Mesothelial cell of epicardium (in vitro differentiated cells): Measurements from ENCODE around the gene DOCK4. TPM values are rescaled to one million over a fixed set of nuclear protein-coding genes. Genes with fewer than 3 reads are reported as not detected.
"Not testable (repeated sequence)": the region's sequence is repeated elsewhere in the genome, so short reads cannot be mapped to it uniquely, and the experiment has no call there.

Experiments
- DNase-seq, 2 experiments: peaks; one replicate each; pipeline ENCODE4 v3.0.0; 2021; ENCODE audit warnings: low spot score in 2 of 2; ENCODE audit not compliant: unreplicated experiment in 2 of 2
- H3K27ac Mint-ChIP-seq: 2 replicates; pipeline ENCODE4 v1.8.0; 2021; ENCODE audit warnings: mixed read lengths
- H3K27me3 Mint-ChIP-seq: 2 replicates; pipeline ENCODE4 v1.8.0; 2021; ENCODE audit warnings: low read depth, mixed read lengths
- H3K36me3 Mint-ChIP-seq: 2 replicates; pipeline ENCODE4 v1.8.0; 2021; ENCODE audit warnings: mixed read lengths
- H3K4me1 Mint-ChIP-seq: 2 replicates; pipeline ENCODE4 v1.8.0; 2021; ENCODE audit warnings: mixed read lengths
- H3K4me3 Mint-ChIP-seq: 2 replicates; pipeline ENCODE4 v1.8.0; 2021; ENCODE audit warnings: mild to moderate bottlenecking, moderate library complexity, mixed read lengths
- H3K9me3 Mint-ChIP-seq: 2 replicates; pipeline ENCODE4 v1.8.0; 2021; ENCODE audit warnings: mixed read lengths
- total RNA-seq: library from RNA; stranded (reverse); gene quantifications from 3 replicates; pipeline ENCODE4 v1.2.1, GENCODE V29; 2021
- TF ChIP-seq, protein P1 (sequence below): fragments of 200-600 bp; sonication (generic); IDR thresholded peaks from one replicate; pipeline ENCODE4 v1.5.0; 2021; ENCODE audit warnings: antibody characterized with exemption; ENCODE audit not compliant: unreplicated experiment

The DOCK4 gene
- total RNA-seq, 1 donor from 2014 or later = 27.7 TPM

DNA sequence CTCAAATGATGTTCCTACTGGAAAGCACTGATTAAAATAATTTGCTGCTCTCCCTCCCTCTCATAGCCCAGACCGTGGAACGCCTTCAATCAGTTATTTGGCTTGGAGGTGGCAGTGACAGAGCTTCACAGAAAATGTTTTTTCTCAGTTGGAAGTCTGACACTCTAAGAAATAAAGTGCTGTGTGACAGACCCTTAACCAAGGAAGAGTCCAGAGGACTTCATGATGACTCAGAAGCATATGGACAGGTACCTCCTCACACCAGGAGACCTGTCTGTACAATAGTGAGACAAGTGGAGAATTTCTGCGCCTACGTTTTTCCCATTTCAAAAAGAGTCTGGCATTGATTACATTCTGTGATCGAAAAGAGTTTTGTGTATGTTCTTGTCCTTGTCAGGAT lies 295.5 kb downstream of the DOCK4 start:
- no peaks in the 10 kb centered on the region for H3K27me3 Mint-ChIP-seq
- H3K9me3 Mint-ChIP-seq = no peaks in the 10 kb centered on the region
- TF ChIP-seq, protein P1, sequence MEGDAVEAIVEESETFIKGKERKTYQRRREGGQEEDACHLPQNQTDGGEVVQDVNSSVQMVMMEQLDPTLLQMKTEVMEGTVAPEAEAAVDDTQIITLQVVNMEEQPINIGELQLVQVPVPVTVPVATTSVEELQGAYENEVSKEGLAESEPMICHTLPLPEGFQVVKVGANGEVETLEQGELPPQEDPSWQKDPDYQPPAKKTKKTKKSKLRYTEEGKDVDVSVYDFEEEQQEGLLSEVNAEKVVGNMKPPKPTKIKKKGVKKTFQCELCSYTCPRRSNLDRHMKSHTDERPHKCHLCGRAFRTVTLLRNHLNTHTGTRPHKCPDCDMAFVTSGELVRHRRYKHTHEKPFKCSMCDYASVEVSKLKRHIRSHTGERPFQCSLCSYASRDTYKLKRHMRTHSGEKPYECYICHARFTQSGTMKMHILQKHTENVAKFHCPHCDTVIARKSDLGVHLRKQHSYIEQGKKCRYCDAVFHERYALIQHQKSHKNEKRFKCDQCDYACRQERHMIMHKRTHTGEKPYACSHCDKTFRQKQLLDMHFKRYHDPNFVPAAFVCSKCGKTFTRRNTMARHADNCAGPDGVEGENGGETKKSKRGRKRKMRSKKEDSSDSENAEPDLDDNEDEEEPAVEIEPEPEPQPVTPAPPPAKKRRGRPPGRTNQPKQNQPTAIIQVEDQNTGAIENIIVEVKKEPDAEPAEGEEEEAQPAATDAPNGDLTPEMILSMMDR = no peak
- peaks cover 3% of the 10 kb centered on the region for H3K4me1 Mint-ChIP-seq
- H3K36me3 Mint-ChIP-seq = peaks cover 21% of the 10 kb centered on the region
- no peak for DNase-seq
- H3K27ac Mint-ChIP-seq = no peak overlapping the region
- H3K4me3 Mint-ChIP-seq = no peak overlapping the region

DNA sequence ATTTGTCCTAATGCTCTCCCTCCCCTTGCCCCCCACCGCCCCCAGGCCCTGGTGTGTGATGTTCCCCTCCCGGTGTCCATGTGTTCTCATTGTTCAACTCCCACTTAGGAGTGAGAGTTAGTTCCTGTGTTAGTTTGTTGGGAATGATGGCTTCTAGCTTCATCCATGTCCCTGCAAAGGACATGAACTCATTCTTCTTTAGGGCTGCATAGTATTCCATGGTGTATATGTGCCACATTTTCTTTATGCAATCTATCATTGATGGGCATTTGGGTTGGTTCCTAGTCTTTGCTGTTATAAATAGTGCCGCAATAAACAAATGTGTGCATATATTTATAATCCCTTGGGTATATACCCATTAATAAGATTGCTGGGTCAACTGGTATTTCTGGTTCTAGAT lies 297.5 kb downstream of the DOCK4 start:
- H3K9me3 Mint-ChIP-seq, H3K27ac Mint-ChIP-seq, H3K4me3 Mint-ChIP-seq, H3K4me1 Mint-ChIP-seq, H3K27me3 Mint-ChIP-seq, DNase-seq: not testable (repeated sequence)
- H3K36me3 Mint-ChIP-seq = peaks cover 18% of the 10 kb centered on the region

DNA sequence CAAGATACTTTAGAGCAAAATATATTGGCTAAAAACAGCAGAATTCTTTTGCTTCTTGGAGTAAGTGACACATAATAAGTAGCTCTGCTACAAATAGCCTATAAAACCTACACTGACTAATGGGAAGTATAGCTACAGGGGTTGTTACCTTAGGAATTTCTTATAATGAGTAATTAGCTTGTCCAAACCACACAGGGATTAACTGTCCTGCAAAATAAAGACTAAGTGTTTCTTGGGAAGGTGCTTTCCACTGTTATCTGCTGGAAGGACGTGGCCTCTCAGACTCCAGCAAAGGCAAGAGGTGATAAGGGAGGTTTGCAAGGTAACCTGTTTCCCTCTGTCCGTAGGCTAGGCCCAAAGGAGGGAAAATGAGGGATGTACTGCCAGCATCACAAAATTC lies 302.4 kb downstream of the DOCK4 start:
- TF ChIP-seq, protein P1 = no peak
- Mint-ChIP-seq H3K27ac (no peak overlapping the region), H3K4me1 (peaks cover 10% of the 10 kb centered on the region), H3K27me3 (no peaks in the 10 kb centered on the region), H3K4me3 (no peak overlapping the region), H3K36me3 (peaks cover 29% of the 10 kb centered on the region), H3K9me3 (no peaks in the 10 kb centered on the region)
- DNase-seq = no peak

DNA sequence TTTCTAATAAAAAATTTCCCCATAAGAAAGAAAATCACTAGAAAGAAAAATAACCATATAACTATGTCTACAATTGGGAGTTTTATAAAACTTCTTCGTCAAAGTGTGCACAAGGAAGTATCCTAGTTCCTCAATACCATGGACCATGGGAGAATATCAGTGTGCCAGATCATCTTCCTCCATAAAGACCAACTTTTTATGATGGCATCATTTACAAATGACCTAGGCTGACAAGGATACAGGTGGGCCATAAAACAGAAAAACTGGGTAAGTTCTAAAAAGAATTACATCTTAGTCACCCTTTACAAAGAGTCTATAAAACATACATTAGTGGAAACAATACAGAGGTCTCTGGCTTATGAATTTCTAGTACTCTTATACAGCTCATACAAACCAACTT lies 303.2 kb downstream of the DOCK4 start:
- TF ChIP-seq, protein P1 = no peak
- peaks cover 10% of the 10 kb centered on the region for H3K4me1 Mint-ChIP-seq
- no peak for DNase-seq
- H3K9me3 Mint-ChIP-seq = no peaks in the 10 kb centered on the region
- peaks cover 31% of the 10 kb centered on the region for H3K36me3 Mint-ChIP-seq
- H3K27ac Mint-ChIP-seq = no peak overlapping the region
- no peak overlapping the region for H3K4me3 Mint-ChIP-seq
- no peaks in the 10 kb centered on the region for H3K27me3 Mint-ChIP-seq

DNA sequence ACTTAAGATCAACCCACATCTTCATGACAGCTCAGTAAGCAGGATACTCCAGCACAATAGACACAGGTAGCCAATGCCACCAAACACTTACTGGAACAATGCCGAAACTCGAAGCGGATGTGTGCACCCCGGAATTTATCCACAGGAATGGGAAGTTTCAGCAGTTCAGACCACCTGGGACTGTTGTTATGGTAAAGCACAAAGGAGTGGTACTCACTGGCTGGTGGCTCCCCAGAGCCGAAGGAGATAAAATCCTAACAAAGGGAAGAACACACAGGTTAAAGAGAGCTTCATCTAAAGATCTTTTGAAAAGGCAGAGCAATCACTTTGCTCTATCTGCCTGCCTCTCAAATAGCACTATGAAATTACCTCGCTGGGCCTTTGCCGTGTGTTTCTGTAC lies 305.9 kb downstream of the DOCK4 start:
- Mint-ChIP-seq H3K27me3 (no peaks in the 10 kb centered on the region), H3K36me3 (peaks cover 21% of the 10 kb centered on the region), H3K4me3 (no peak overlapping the region), H3K4me1 (peaks cover 12% of the 10 kb centered on the region), H3K9me3 (no peaks in the 10 kb centered on the region), H3K27ac (no peak overlapping the region)
- DNase-seq = no peak
- TF ChIP-seq, protein P1 = no peak

DNA sequence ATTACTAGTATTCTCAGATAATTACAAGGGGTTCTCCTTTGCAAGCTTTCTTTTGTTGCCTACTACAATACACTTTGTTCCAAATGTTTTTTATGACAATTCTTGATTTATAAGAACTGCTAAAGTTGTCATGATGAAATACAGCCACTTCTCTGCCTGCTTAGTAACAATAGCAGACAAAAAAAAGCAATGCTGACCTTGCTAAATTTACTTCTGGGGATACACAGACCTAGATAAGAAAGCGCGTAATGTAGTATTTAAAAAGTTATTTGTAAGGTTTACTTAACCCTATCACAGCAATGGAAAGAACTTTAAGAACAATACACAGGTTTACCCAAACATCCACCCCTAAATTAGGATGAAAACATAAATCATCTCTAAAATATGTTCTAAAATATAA lies 311.1 kb downstream of the DOCK4 start:
- Mint-ChIP-seq H3K27ac (no peak overlapping the region), H3K4me1 (peaks cover 2% of the 10 kb centered on the region), H3K9me3 (no peaks in the 10 kb centered on the region), H3K36me3 (peaks cover 20% of the 10 kb centered on the region), H3K4me3 (no peak overlapping the region), H3K27me3 (no peaks in the 10 kb centered on the region)
- DNase-seq = no peak
- TF ChIP-seq, protein P1 = no peak
